GM23338 (cell line): ENCODE data around the gene TMEM213. TPM values are rescaled to one million over a fixed set of nuclear protein-coding genes. Genes with fewer than 3 reads are reported as not detected.

ENCODE experiments used
- ATAC-seq: fragments of 200-7000 bp; cut with Tn5 transposase; 3 replicates; pipeline ENCODE4 v1.9.1; 2020
- DNase-seq: peaks from one replicate; pipeline ENCODE4 v3.0.0-alpha.2; 2015; ENCODE audit warnings: low spot score
- H2AFZ ChIP-seq: fragments of 200-600 bp; sonication (generic); 2 replicates; pipeline ENCODE4 v1.8.0; 2016; ENCODE audit warnings: antibody characterized with exemption, mild to moderate bottlenecking, moderate library complexity
- H3F3A ChIP-seq: fragments of 200-600 bp; sonication (generic); replicated peaks from 2 replicates; pipeline ENCODE4 v1.8.0; 2017; ENCODE audit warnings: antibody characterized with exemption, mixed run types, low read depth
- H3K27ac ChIP-seq: fragments of 200-600 bp; sonication (generic); 2 replicates; pipeline ENCODE4 v1.6.1; 2016; ENCODE audit warnings: low read depth
- H3K27me3 ChIP-seq: fragments of 200-600 bp; sonication (generic); 2 replicates; pipeline ENCODE4 v1.8.0; 2016; ENCODE audit warnings: mild to moderate bottlenecking, mixed run types, moderate library complexity; ENCODE audit not compliant: insufficient read depth
- H3K36me3 ChIP-seq: fragments of 200-600 bp; sonication (generic); 2 replicates; pipeline ENCODE4 v1.8.0; 2016; ENCODE audit warnings: mild to moderate bottlenecking; ENCODE audit not compliant: insufficient read depth
- H3K4me1 ChIP-seq: fragments of 200-600 bp; sonication (generic); 2 replicates; pipeline ENCODE4 v1.8.0; 2016; ENCODE audit warnings: mild to moderate bottlenecking, moderate library complexity; ENCODE audit not compliant: insufficient read depth
- H3K4me2 ChIP-seq: fragments of 200-600 bp; sonication (generic); 2 replicates; pipeline ENCODE4 v1.7.1; 2017; ENCODE audit warnings: mixed run types
- H3K4me3 ChIP-seq: fragments of 200-600 bp; sonication (generic); 2 replicates; pipeline ENCODE4 v1.6.1; 2016; ENCODE audit warnings: mixed run types
- H3K79me2 ChIP-seq: fragments of 200-600 bp; sonication (generic); replicated peaks from 2 replicates; pipeline ENCODE4 v1.8.0; 2017; ENCODE audit warnings: mild to moderate bottlenecking; ENCODE audit not compliant: insufficient read depth
- H3K9me2 ChIP-seq: fragments of 200-600 bp; sonication (generic); 2 replicates; pipeline ENCODE4 v1.8.0; 2017; ENCODE audit not compliant: insufficient read depth
- H4K20me1 ChIP-seq: fragments of 200-600 bp; sonication (generic); replicated peaks from 2 replicates; pipeline ENCODE4 v1.8.0; 2017; ENCODE audit warnings: mild to moderate bottlenecking; ENCODE audit not compliant: insufficient read depth
- H3K27ac Mint-ChIP-seq: 2 replicates; pipeline ENCODE4 v1.8.0; 2020; ENCODE audit warnings: inconsistent platforms, mild to moderate bottlenecking, moderate library complexity, mixed read lengths
- H3K27me3 Mint-ChIP-seq: 3 replicates; pipeline ENCODE4 v1.8.0; 2022; ENCODE audit warnings: low read depth, mild to moderate bottlenecking, moderate library complexity, mixed read lengths, inconsistent platforms; ENCODE audit not compliant: insufficient read depth, poor library complexity
- H3K36me3 Mint-ChIP-seq: 3 replicates; pipeline ENCODE4 v1.8.0; 2021; ENCODE audit warnings: low read depth, mild to moderate bottlenecking, inconsistent platforms, moderate library complexity, mixed read lengths
- H3K4me1 Mint-ChIP-seq: 3 replicates; pipeline ENCODE4 v1.8.0; 2020; ENCODE audit warnings: mild to moderate bottlenecking, inconsistent platforms, mixed read lengths
- H3K4me3 Mint-ChIP-seq: 3 replicates; pipeline ENCODE4 v1.8.0; 2021; ENCODE audit warnings: moderate library complexity, mild to moderate bottlenecking, inconsistent platforms, mixed read lengths
- H3K9me3 Mint-ChIP-seq: 3 replicates; pipeline ENCODE4 v1.8.0; 2020; ENCODE audit warnings: moderate library complexity, mild to moderate bottlenecking, inconsistent platforms, mixed read lengths
- CREB1 ChIP-seq: fragments of 250-450 bp; sonication (Bioruptor Pico); IDR thresholded peaks from 2 replicates; pipeline ENCODE4 v1.5.0; 2020; ENCODE audit warnings: low read depth, mild to moderate bottlenecking, moderate library complexity
- EZH2 ChIP-seq: fragments of 200-600 bp; sonication (generic); IDR thresholded peaks from one replicate; pipeline ENCODE4 v1.8.0; 2017; ENCODE audit warnings: antibody characterized with exemption, mild to moderate bottlenecking, low read depth; ENCODE audit not compliant: unreplicated experiment
- EZH2phosphoT487 ChIP-seq: fragments of 200-600 bp; sonication (generic); IDR thresholded peaks from one replicate; pipeline ENCODE4 v1.8.1; 2018; ENCODE audit warnings: antibody characterized with exemption; ENCODE audit not compliant: unreplicated experiment
- JUNB ChIP-seq: IDR thresholded peaks from one replicate; pipeline ENCODE4 v1.6.1; 2016; ENCODE audit warnings: antibody characterized with exemption; ENCODE audit not compliant: unreplicated experiment
- NANOG ChIP-seq: IDR thresholded peaks from 2 replicates; pipeline ENCODE4 v1.6.1; 2016; ENCODE audit warnings: antibody characterized with exemption, borderline replicate concordance
- POLR2AphosphoS5 ChIP-seq: IDR thresholded peaks from 2 replicates; pipeline ENCODE4 v1.6.1; 2016; ENCODE audit warnings: antibody characterized with exemption, low read depth
- STAT1 ChIP-seq: IDR thresholded peaks from one replicate; pipeline ENCODE4 v1.6.1; 2016; ENCODE audit warnings: antibody characterized with exemption; ENCODE audit not compliant: unreplicated experiment
- ZNF114 ChIP-seq: fragments of 250-450 bp; sonication (Bioruptor Pico); IDR thresholded peaks from 2 replicates; pipeline ENCODE4 v1.5.0; 2020; ENCODE audit warnings: mild to moderate bottlenecking, moderate library complexity
- ZNF331 ChIP-seq: fragments of 250-450 bp; sonication (Bioruptor Pico); IDR thresholded peaks from 2 replicates; pipeline ENCODE4 v1.5.0; 2020; ENCODE audit warnings: low read depth, mild to moderate bottlenecking, moderate library complexity
- polyA plus RNA-seq: library from polyadenylated mRNA; unstranded; fragments of >200 nt; fragmentation: Nextera tagmentation; extraction: Ambion mirVana; gene quantifications from 2 replicates; pipeline ENCODE4 v1.2.1, GENCODE V29; 2016
- total RNA-seq: library from RNA; depleted of rRNA; stranded (reverse); fragments of >200 nt; shearing (Covaris generic); gene quantifications from 2 replicates; pipeline ENCODE4 v1.2.3, GENCODE V29; 2014
- TF ChIP-seq, protein P1 (sequence below), 2 experiments: fragments of 200-600 bp in 1 of 2; sonication (generic) in 1 of 2; conservative IDR thresholded peaks; 2 replicates each; pipeline versions ENCODE4 v1.5.1 to v1.6.1; 2016 to 2017; ENCODE audit warnings: antibody characterized with exemption in 2 of 2, low read depth in 2 of 2, mild to moderate bottlenecking in 2 of 2, moderate library complexity in 1 of 2
- TF ChIP-seq, protein P2 (sequence below): IDR thresholded peaks from one replicate; pipeline ENCODE4 v1.6.1; 2018; ENCODE audit warnings: antibody characterized with exemption; ENCODE audit not compliant: unreplicated experiment
- TF ChIP-seq, protein P3 (sequence below): fragments of 250-450 bp; sonication (Bioruptor Pico); IDR thresholded peaks from 2 replicates; pipeline ENCODE4 v1.5.0; 2020; ENCODE audit warnings: mild to moderate bottlenecking, moderate library complexity
- TF ChIP-seq, protein P4 (sequence below): IDR thresholded peaks from 2 replicates; pipeline ENCODE4 v1.6.1; 2016; ENCODE audit warnings: antibody characterized with exemption

Gene TMEM213
- total and polyA plus RNA-seq, 2 experiments from 2014 or later, result 0.89 TPM; not detected in 1

DNA sequence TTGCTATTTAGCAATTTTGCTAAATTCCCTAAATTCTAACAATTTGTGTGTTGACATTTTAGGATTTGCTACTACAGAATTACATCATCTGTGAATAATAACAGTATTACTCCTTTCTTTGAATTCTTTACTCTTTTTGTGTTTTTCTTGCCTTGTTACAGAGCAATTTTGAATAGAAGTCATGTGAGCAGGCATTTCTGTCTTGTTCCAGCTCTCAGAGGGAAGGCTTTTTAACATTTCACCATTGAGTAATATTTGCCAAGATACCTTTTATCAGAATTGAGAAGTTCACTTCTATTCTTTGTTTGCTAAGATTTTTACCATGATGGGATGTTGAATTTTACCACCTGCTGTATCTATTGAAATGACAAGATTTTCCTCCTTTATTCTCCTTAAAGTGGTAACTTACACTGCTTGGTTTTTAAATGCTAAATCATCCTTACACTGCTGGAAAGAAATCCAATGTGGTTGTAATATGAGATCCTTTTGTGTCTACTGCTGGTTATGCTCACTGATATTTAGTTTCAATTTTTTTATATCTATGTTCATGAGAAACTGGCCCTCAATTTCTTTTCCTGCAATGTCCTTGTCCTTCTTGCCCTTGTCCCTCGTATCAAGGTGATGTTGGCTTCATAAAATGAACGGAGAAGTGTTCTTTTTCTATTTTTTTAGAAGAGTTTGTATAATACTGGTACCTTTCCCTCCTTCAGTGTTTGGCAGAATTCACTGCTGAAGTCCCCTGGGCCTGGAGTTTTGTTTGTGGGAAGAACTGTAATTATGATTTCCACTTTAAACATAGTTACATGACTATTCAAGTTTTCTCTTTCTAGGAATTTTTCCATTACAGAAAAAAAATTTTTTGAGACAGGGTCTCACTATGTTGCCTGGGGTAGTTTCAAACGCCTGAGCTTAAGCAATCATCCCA lies 50.5 kb downstream of the TMEM213 start:
- H3K36me3 Mint-ChIP-seq, result peaks cover 44% of the 10 kb centered on the region
- no peak for ATAC-seq
- H3K27ac Mint-ChIP-seq, result peak overlapping the region; percentile 79

More for the DNA sequence above, 50.5 kb downstream of the TMEM213 start:
- no peaks in the 10 kb centered on the region for H3F3A ChIP-seq
- peaks cover 28% of the 10 kb centered on the region for H3K4me1 Mint-ChIP-seq
- peaks cover 16% of the 10 kb centered on the region for H3K36me3 ChIP-seq
- no peaks in the 10 kb centered on the region for H3K79me2 ChIP-seq
- no peaks in the 10 kb centered on the region for H3K27me3 ChIP-seq
- H3K4me2 ChIP-seq, result no peak overlapping the region
- H2AFZ ChIP-seq, result no peak overlapping the region
- no peaks in the 10 kb centered on the region for H3K9me2 ChIP-seq
- no peak overlapping the region for H3K27ac ChIP-seq
- H3K4me3 Mint-ChIP-seq, result no peak overlapping the region
- peaks cover 8% of the 10 kb centered on the region; the same call in 2 of the 3 replicates for H3K9me3 Mint-ChIP-seq
- H3K4me1 ChIP-seq, result peaks cover 8% of the 10 kb centered on the region
- peaks cover 4% of the 10 kb centered on the region for H3K27me3 Mint-ChIP-seq
- no peak overlapping the region for H3K4me3 ChIP-seq
- DNase-seq, result no peak
- TF ChIP-seq EZH2phosphoT487 (no peak), STAT1 (no peak), EZH2 (no peak), ZNF114 (CRISPR knock-in tag) (no peak), ZNF331 (CRISPR knock-in tag) (no peak), CREB1 (CRISPR knock-in tag) (no peak), NANOG (no peak), JUNB (no peak), POLR2AphosphoS5 (no peak)
- TF ChIP-seq, protein P1, sequence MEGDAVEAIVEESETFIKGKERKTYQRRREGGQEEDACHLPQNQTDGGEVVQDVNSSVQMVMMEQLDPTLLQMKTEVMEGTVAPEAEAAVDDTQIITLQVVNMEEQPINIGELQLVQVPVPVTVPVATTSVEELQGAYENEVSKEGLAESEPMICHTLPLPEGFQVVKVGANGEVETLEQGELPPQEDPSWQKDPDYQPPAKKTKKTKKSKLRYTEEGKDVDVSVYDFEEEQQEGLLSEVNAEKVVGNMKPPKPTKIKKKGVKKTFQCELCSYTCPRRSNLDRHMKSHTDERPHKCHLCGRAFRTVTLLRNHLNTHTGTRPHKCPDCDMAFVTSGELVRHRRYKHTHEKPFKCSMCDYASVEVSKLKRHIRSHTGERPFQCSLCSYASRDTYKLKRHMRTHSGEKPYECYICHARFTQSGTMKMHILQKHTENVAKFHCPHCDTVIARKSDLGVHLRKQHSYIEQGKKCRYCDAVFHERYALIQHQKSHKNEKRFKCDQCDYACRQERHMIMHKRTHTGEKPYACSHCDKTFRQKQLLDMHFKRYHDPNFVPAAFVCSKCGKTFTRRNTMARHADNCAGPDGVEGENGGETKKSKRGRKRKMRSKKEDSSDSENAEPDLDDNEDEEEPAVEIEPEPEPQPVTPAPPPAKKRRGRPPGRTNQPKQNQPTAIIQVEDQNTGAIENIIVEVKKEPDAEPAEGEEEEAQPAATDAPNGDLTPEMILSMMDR (conservative IDR thresholded peaks at IDR 0.05; ENCODE audit: low read depth in 2 of 2), result no peak
- TF ChIP-seq, protein P2, sequence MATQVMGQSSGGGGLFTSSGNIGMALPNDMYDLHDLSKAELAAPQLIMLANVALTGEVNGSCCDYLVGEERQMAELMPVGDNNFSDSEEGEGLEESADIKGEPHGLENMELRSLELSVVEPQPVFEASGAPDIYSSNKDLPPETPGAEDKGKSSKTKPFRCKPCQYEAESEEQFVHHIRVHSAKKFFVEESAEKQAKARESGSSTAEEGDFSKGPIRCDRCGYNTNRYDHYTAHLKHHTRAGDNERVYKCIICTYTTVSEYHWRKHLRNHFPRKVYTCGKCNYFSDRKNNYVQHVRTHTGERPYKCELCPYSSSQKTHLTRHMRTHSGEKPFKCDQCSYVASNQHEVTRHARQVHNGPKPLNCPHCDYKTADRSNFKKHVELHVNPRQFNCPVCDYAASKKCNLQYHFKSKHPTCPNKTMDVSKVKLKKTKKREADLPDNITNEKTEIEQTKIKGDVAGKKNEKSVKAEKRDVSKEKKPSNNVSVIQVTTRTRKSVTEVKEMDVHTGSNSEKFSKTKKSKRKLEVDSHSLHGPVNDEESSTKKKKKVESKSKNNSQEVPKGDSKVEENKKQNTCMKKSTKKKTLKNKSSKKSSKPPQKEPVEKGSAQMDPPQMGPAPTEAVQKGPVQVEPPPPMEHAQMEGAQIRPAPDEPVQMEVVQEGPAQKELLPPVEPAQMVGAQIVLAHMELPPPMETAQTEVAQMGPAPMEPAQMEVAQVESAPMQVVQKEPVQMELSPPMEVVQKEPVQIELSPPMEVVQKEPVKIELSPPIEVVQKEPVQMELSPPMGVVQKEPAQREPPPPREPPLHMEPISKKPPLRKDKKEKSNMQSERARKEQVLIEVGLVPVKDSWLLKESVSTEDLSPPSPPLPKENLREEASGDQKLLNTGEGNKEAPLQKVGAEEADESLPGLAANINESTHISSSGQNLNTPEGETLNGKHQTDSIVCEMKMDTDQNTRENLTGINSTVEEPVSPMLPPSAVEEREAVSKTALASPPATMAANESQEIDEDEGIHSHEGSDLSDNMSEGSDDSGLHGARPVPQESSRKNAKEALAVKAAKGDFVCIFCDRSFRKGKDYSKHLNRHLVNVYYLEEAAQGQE, result no peak
- TF ChIP-seq, protein P3, sequence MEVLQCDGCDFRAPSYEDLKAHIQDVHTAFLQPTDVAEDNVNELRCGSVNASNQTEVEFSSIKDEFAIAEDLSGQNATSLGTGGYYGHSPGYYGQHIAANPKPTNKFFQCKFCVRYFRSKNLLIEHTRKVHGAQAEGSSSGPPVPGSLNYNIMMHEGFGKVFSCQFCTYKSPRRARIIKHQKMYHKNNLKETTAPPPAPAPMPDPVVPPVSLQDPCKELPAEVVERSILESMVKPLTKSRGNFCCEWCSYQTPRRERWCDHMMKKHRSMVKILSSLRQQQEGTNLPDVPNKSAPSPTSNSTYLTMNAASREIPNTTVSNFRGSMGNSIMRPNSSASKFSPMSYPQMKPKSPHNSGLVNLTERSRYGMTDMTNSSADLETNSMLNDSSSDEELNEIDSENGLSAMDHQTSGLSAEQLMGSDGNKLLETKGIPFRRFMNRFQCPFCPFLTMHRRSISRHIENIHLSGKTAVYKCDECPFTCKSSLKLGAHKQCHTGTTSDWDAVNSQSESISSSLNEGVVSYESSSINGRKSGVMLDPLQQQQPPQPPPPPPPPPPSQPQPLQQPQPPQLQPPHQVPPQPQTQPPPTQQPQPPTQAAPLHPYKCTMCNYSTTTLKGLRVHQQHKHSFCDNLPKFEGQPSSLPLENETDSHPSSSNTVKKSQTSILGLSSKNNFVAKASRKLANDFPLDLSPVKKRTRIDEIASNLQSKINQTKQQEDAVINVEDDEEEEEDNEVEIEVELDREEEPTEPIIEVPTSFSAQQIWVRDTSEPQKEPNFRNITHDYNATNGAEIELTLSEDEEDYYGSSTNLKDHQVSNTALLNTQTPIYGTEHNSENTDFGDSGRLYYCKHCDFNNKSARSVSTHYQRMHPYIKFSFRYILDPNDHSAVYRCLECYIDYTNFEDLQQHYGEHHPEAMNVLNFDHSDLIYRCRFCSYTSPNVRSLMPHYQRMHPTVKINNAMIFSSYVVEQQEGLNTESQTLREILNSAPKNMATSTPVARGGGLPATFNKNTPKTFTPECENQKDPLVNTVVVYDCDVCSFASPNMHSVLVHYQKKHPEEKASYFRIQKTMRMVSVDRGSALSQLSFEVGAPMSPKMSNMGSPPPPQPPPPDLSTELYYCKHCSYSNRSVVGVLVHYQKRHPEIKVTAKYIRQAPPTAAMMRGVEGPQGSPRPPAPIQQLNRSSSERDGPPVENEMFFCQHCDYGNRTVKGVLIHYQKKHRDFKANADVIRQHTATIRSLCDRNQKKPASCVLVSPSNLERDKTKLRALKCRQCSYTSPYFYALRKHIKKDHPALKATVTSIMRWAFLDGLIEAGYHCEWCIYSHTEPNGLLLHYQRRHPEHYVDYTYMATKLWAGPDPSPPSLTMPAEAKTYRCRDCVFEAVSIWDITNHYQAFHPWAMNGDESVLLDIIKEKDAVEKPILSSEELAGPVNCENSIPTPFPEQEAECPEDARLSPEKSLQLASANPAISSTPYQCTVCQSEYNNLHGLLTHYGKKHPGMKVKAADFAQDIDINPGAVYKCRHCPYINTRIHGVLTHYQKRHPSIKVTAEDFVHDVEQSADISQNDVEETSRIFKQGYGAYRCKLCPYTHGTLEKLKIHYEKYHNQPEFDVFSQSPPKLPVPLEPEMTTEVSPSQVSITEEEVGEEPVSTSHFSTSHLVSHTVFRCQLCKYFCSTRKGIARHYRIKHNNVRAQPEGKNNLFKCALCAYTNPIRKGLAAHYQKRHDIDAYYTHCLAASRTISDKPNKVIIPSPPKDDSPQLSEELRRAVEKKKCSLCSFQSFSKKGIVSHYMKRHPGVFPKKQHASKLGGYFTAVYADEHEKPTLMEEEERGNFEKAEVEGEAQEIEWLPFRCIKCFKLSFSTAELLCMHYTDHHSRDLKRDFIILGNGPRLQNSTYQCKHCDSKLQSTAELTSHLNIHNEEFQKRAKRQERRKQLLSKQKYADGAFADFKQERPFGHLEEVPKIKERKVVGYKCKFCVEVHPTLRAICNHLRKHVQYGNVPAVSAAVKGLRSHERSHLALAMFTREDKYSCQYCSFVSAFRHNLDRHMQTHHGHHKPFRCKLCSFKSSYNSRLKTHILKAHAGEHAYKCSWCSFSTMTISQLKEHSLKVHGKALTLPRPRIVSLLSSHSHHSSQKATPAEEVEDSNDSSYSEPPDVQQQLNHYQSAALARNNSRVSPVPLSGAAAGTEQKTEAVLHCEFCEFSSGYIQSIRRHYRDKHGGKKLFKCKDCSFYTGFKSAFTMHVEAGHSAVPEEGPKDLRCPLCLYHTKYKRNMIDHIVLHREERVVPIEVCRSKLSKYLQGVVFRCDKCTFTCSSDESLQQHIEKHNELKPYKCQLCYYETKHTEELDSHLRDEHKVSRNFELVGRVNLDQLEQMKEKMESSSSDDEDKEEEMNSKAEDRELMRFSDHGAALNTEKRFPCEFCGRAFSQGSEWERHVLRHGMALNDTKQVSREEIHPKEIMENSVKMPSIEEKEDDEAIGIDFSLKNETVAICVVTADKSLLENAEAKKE, result no peak
- TF ChIP-seq, protein P4, sequence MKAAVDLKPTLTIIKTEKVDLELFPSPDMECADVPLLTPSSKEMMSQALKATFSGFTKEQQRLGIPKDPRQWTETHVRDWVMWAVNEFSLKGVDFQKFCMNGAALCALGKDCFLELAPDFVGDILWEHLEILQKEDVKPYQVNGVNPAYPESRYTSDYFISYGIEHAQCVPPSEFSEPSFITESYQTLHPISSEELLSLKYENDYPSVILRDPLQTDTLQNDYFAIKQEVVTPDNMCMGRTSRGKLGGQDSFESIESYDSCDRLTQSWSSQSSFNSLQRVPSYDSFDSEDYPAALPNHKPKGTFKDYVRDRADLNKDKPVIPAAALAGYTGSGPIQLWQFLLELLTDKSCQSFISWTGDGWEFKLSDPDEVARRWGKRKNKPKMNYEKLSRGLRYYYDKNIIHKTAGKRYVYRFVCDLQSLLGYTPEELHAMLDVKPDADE, result no peak
- H4K20me1 ChIP-seq, result no peaks in the 10 kb centered on the region
